Measurements from ENCODE around the gene CLDN24. TPM values are rescaled to one million over a fixed set of nuclear protein-coding genes. Genes with fewer than 3 reads are reported as not detected.

CLDN24 gene
- polyA plus RNA-seq, 2 of the 4 experiments (the other 2 are of a cell fraction) = not detected

DNA sequence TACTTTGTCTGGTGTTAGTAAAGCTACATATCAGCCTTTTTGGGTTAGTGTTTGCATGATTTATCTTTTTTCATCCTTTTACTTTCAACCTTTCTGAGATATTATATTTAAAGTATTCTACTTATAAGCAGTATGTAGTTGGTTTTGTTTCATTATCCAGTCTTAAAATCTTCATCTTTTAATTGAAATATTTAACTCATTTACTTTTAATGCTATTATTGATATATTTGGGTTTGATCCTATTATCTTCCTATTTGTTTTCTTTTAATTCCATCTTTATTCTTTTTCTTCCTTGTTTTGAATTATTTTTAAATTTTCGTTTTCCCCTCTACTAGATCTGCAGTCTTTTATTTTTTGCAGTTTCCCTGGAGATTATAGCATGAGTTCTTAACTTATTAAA is 46.1 kb downstream of the CLDN24 start:
- ATAC-seq = no peak
- H3K4me1 ChIP-seq = no peaks in the 10 kb centered on the region
- FAIRE-seq = no peak
- H3K27ac ChIP-seq = no peak overlapping the region
- no peak overlapping the region for H3K4me3 ChIP-seq
- peaks cover 11% of the 10 kb centered on the region; the same call in 2 of the 3 replicates for H3K9me3 ChIP-seq
- no peak for TF ChIP-seq CHD2 (IDR thresholded peaks at IDR 0.05; ENCODE audit: low read length, partially characterized antibody)
- TF ChIP-seq HOXB5 (CRISPR knock-in tag; IDR thresholded peaks at IDR 0.05) = no peak
- no peak for TF ChIP-seq GATA3 (IDR thresholded peaks at IDR 0.05; ENCODE audit: borderline replicate concordance)
- TF ChIP-seq, protein P1, sequence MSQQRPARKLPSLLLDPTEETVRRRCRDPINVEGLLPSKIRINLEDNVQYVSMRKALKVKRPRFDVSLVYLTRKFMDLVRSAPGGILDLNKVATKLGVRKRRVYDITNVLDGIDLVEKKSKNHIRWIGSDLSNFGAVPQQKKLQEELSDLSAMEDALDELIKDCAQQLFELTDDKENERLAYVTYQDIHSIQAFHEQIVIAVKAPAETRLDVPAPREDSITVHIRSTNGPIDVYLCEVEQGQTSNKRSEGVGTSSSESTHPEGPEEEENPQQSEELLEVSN (IDR thresholded peaks at IDR 0.05; ENCODE audit: borderline replicate concordance, low read depth) = no peak
- no peak for TF ChIP-seq ZFP36 (IDR thresholded peaks at IDR 0.05; ENCODE audit: borderline replicate concordance, partially characterized antibody)
- no peak for TF ChIP-seq EHMT2 (IDR thresholded peaks at IDR 0.05; ENCODE audit: low read depth)
- no peak for TF ChIP-seq KDM1A (IDR thresholded peaks at IDR 0.05; ENCODE audit: low read depth)
- no peak for TF ChIP-seq ZNF302 (CRISPR knock-in tag; IDR thresholded peaks at IDR 0.05)
- TF ChIP-seq, protein P2, sequence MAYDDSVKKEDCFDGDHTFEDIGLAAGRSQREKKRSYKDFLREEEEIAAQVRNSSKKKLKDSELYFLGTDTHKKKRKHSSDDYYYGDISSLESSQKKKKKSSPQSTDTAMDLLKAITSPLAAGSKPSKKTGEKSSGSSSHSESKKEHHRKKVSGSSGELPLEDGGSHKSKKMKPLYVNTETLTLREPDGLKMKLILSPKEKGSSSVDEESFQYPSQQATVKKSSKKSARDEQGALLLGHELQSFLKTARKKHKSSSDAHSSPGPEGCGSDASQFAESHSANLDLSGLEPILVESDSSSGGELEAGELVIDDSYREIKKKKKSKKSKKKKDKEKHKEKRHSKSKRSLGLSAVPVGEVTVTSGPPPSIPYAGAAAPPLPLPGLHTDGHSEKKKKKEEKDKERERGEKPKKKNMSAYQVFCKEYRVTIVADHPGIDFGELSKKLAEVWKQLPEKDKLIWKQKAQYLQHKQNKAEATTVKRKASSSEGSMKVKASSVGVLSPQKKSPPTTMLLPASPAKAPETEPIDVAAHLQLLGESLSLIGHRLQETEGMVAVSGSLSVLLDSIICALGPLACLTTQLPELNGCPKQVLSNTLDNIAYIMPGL (CRISPR knock-in tag; IDR thresholded peaks at IDR 0.05; ENCODE audit: borderline replicate concordance) = no peak
- CTCF ChIA-PET = no interaction called here
- WGBS (ENCODE audit: missing lambda C conversion rate) = 82% methylated on average over 1 of the region's 1 CpG
- no peak for DNase-seq (ENCODE audit: low read depth in 1 of 2, low spot score in 1 of 2)
- H3K4me2 ChIP-seq = no peak overlapping the region
- POLR2A ChIA-PET = no interaction called here

DNA sequence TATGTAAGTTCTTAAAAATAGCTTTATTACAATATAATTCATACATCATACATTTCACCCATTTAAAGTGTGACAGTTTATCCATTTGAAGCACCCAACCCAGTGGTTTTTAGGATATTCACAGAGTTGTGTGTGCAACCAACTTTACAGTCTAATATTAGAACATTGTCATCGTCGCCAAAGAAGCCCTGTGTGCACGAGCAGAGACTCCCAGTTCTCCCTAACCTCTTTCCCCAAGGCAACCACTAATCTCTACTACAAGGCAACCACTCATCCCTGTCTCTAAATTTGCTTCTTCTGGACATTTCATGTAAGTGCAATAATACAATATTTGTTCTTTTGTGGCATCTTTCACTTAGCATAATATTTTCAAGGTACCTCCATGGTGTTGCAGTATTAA is 49.8 kb downstream of the CLDN24 start:
- no peak overlapping the region for H3K4me3 ChIP-seq
- no peak overlapping the region for H3K27ac ChIP-seq
- H3K4me2 ChIP-seq = no peak overlapping the region
- ChIA-PET CTCF (interaction anchor here (1.8 to 6.0 kb wide), 2 partner anchors 10 to 199 kb away, joined by 6 to 32 read pairs; no protein-coding TSS in a partner anchor), POLR2A (no interaction called here)
- peaks cover 11% of the 10 kb centered on the region; the same call in 2 of the 3 replicates for H3K9me3 ChIP-seq
- H3K4me1 ChIP-seq = no peaks in the 10 kb centered on the region
- DNase-seq (ENCODE audit: low read depth in 1 of 2, low spot score in 1 of 2) (no peak), FAIRE-seq (no peak), ATAC-seq (no peak)
- TF ChIP-seq CBX2 (IDR thresholded peaks at IDR 0.05; ENCODE audit: borderline replicate concordance, low read depth) (no peak), NFE2L2 (conservative IDR thresholded peaks at IDR 0.05; ENCODE audit: low read length) (no peak), MYC (IDR thresholded peaks at IDR 0.05; ENCODE audit: borderline replicate concordance, low read length) (no peak), RAD21 (conservative IDR thresholded peaks at IDR 0.05 in 1 of 2, IDR thresholded peaks at IDR 0.05 in 1 of 2) (no peak), MAFK (IDR thresholded peaks at IDR 0.05; ENCODE audit: partially characterized antibody) (no peak), SREBF2 (IDR thresholded peaks at IDR 0.05) (no peak), RNF2 (IDR thresholded peaks at IDR 0.05; ENCODE audit: borderline replicate concordance, low read depth) (no peak), FOXS1 (CRISPR knock-in tag; IDR thresholded peaks at IDR 0.05) (no peak), KDM5A (IDR thresholded peaks at IDR 0.05) (no peak), EHMT2 (IDR thresholded peaks at IDR 0.05; ENCODE audit: low read depth) (no peak), HDAC2 (IDR thresholded peaks at IDR 0.05) (no peak), HOXB5 (CRISPR knock-in tag; IDR thresholded peaks at IDR 0.05) (no peak), POLR2AphosphoS2 (conservative IDR thresholded peaks at IDR 0.05; ENCODE audit: low read length) (no peak), FOSB (CRISPR knock-in tag; IDR thresholded peaks at IDR 0.05) (no peak), KDM1A (IDR thresholded peaks at IDR 0.05; ENCODE audit: low read depth) (no peak), RCOR1 (IDR thresholded peaks at IDR 0.05; ENCODE audit: low read depth, low read length) (no peak)
- TF ChIP-seq, protein P3, sequence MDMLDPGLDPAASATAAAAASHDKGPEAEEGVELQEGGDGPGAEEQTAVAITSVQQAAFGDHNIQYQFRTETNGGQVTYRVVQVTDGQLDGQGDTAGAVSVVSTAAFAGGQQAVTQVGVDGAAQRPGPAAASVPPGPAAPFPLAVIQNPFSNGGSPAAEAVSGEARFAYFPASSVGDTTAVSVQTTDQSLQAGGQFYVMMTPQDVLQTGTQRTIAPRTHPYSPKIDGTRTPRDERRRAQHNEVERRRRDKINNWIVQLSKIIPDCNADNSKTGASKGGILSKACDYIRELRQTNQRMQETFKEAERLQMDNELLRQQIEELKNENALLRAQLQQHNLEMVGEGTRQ (IDR thresholded peaks at IDR 0.05) = no peak
- TF ChIP-seq, protein P4, sequence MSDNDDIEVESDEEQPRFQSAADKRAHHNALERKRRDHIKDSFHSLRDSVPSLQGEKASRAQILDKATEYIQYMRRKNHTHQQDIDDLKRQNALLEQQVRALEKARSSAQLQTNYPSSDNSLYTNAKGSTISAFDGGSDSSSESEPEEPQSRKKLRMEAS (IDR thresholded peaks at IDR 0.05) = no peak
- TF ChIP-seq, protein P5, sequence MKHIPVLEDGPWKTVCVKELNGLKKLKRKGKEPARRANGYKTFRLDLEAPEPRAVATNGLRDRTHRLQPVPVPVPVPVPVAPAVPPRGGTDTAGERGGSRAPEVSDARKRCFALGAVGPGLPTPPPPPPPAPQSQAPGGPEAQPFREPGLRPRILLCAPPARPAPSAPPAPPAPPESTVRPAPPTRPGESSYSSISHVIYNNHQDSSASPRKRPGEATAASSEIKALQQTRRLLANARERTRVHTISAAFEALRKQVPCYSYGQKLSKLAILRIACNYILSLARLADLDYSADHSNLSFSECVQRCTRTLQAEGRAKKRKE (CRISPR knock-in tag; IDR thresholded peaks at IDR 0.05; ENCODE audit: low read depth) = no peak
- 97% methylated on average over 3 of the region's 3 CpGs for WGBS (ENCODE audit: missing lambda C conversion rate)

Other genes starting within 250 kb of the CLDN24 start
- gene WWC2, start 223.2 kb downstream of the CLDN24 start, polyA plus RNA-seq (2011; rRNA removed) = 22.5 and 26.9 TPM in 2 replicates
- 14.9 to 16.2 TPM (median 15.3 TPM) in 3 replicates for gene WWC2, start 223.2 kb downstream of the CLDN24 start, polyA plus RNA-seq (2017; fragmentation: RNase III; extraction: RNeasy Plus Mini Kit Qiagen cat#74134 plus additional on column Dnase treatment)
- gene CLDN22, start 2.1 kb downstream of the CLDN24 start, polyA plus RNA-seq (2011; rRNA removed) = not detected in 2 replicates
- not detected in 3 replicates for gene CLDN22, start 2.1 kb downstream of the CLDN24 start, polyA plus RNA-seq (2017; fragmentation: RNase III; extraction: RNeasy Plus Mini Kit Qiagen cat#74134 plus additional on column Dnase treatment)
- 10.2 and 12.4 TPM in 2 replicates for gene CDKN2AIP, start 122.2 kb upstream of the CLDN24 start, polyA plus RNA-seq (2011; rRNA removed)
- gene CDKN2AIP, start 122.2 kb upstream of the CLDN24 start, polyA plus RNA-seq (2017; fragmentation: RNase III; extraction: RNeasy Plus Mini Kit Qiagen cat#74134 plus additional on column Dnase treatment) = 8.9 to 9.6 TPM (median 9.1 TPM) in 3 replicates
- 9.9 and 16.9 TPM in 2 replicates for gene ING2, start 182.6 kb upstream of the CLDN24 start, polyA plus RNA-seq (2011; rRNA removed)
- 13.6 to 16.4 TPM (median 14.8 TPM) in 3 replicates for gene ING2, start 182.6 kb upstream of the CLDN24 start, polyA plus RNA-seq (2017; fragmentation: RNase III; extraction: RNeasy Plus Mini Kit Qiagen cat#74134 plus additional on column Dnase treatment)